Ovary (tissue), 3 donors: ENCODE data around the gene ACAD9.

ENCODE experiments used
- CTCF ChIP-seq, 3 donors: fragments of 450-650 bp in 2 of 3; fragments of 200-600 bp in 1 of 3; IDR thresholded peaks; one replicate each; pipeline versions ENCODE4 v1.5.1 to v1.8.0; 2016 to 2022; ENCODE audit warnings: antibody characterized with exemption in 3 of 3, mild to moderate bottlenecking in 1 of 3
- POLR2A ChIP-seq: fragments of 450-650 bp; IDR thresholded peaks from one replicate; pipeline ENCODE4 v1.6.1; 2017; ENCODE audit warnings: antibody characterized with exemption, mild to moderate bottlenecking, moderate library complexity
- donor health status: DM: no; HTN: no; CAD: no.

- no peak for TF ChIP-seq CTCF (IDR thresholded peaks at IDR 0.05)
- TF ChIP-seq POLR2A, result no peak
Observed at GRCh38 chr3:128858167-128858566, 21.3 kb upstream of the ACAD9 start.
